ENCODE measurements around the gene KCNMB2. TPM values are rescaled to one million over a fixed set of nuclear protein-coding genes. Genes with fewer than 3 reads are reported as not detected.

Gene KCNMB2
- total RNA-seq, 1 experiment from 2014 or later: not detected

- in situ Hi-C loops (cut with HindIII; ENCODE audit: low sequenced_read_pairs): no loop called here
These were observed 235.3 kb downstream of the KCNMB2 start for GRCh38 chr3:178771511-178771910.

DNA sequence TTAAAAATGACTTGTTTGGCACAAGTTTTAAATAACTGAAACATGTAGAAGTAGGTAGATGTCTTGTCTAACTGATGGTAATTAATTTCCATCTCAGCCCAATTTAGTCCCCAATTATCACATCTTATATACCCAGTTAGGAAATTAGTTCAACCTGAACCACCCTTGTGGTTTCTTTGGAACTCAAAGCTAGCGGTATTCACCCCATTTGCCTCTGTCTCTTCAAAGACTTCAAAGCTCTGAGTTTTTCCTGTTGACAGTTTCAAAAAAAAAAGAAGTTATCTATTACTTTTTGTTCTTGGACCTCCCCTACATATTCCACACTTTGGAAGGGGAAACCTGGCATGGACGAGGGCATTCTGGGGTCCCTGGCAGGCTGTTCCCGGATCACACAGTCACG lies 236.5 kb downstream of the KCNMB2 start:
- in situ Hi-C loops (cut with HindIII; ENCODE audit: low sequenced_read_pairs): no loop called here
- no peak for DNase-seq (ENCODE audit: low spot score)

More at GRCh38 chr3:178771511-178771910, 235.3 kb downstream of the KCNMB2 start:
- no peak for DNase-seq (ENCODE audit: low spot score)

- in situ Hi-C loops (cut with HindIII; ENCODE audit: low sequenced_read_pairs): no loop called here
- no peak for DNase-seq (ENCODE audit: low spot score)
These were observed 237.1 kb downstream of the KCNMB2 start for GRCh38 chr3:178773358-178773757.

DNA sequence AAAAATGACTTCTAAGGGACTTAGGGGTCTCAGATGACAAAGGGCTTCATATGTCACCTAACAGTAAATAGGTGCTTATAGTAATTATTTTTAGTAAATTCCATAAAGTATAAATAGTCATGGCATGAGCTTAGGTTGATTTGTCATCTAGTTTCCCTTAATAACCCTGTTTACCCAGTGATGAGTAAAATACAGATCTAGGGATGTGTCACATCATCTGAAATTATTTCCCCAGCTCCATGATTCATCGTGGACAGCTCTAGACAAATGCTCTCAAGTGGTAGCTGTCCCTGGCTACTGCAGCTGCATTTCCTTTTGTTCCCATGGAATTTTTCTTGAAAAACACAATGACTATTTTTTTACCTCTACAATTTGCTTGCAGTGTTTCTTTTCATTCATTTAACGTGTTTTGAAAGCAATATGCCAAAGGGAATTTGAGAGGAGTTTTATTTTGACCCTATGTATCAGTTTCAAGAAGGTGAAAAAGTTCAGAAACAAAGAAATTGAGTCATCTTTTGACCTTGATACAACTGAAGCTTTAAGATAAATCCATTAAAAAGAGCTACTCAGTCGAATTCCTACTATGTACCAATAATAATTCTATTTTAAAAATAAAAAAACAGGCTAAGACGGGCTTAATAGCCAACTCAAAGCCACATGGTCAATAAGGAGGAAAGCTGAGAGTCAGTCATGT lies 241.6 kb downstream of the KCNMB2 start:
- no peak for DNase-seq (ENCODE audit: low spot score)
- in situ Hi-C loops (cut with HindIII; ENCODE audit: low sequenced_read_pairs): no loop called here

DNA sequence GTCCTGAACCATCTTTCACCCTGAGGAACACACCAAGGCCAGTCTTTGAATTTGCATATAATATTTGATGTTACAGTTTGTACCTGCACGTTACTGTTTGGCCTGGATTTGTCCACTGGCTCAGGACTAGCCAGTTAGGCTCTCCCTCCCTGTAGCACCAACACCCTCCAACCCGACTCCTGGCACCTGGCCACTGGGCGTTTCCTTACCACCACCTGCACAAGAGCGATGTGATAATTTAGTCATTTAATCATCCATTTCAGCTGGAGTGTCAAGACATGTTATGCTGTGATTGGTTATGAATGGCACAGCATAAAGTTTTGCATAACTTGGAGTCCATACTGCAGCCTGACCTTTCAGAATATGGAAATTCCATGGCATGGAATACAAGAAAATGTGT lies 242.4 kb downstream of the KCNMB2 start:
- in situ Hi-C loops (cut with HindIII; ENCODE audit: low sequenced_read_pairs): no loop called here
- no peak for DNase-seq (ENCODE audit: low spot score)

GRCh38 chr3:178785961-178786360 lies 249.7 kb downstream of the KCNMB2 start:
- no peak for DNase-seq (ENCODE audit: low spot score)
- in situ Hi-C loops (cut with HindIII; ENCODE audit: low sequenced_read_pairs): no loop called here

DNA sequence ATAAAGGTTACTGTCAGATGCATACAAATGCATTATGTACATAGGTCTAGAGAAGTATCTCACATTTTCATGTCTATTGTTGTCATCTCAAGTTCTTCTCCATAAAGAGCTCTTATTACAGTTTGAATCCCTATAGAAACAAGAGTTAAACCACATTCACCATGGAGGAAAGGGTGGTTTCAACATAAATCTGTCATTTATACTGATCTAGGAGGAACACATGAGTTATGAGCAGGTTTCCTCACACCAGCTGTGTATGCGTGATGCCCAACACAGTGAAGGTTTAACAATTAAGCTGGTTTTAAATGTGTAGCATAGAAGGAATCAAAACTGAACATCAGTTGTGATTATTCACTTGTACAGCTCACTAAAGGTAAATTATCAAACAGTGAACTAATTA lies 251.7 kb downstream of the KCNMB2 start:
- DNase-seq (ENCODE audit: low spot score): no peak
- in situ Hi-C loops (cut with HindIII; ENCODE audit: low sequenced_read_pairs): no loop called here

- no peak for DNase-seq (ENCODE audit: low spot score)
- in situ Hi-C loops (cut with HindIII; ENCODE audit: low sequenced_read_pairs): no loop called here
These were observed 258.5 kb downstream of the KCNMB2 start for GRCh38 chr3:178794711-178795110.

GRCh38 chr3:178795349-178795748 lies 259.1 kb downstream of the KCNMB2 start:
- no peak for DNase-seq (ENCODE audit: low spot score)
- in situ Hi-C loops (cut with HindIII; ENCODE audit: low sequenced_read_pairs): no loop called here

GRCh38 chr3:178802259-178802658 lies 266.0 kb downstream of the KCNMB2 start:
- in situ Hi-C loops (cut with HindIII; ENCODE audit: low sequenced_read_pairs): no loop called here
- DNase-seq (ENCODE audit: low spot score): no peak

DNA sequence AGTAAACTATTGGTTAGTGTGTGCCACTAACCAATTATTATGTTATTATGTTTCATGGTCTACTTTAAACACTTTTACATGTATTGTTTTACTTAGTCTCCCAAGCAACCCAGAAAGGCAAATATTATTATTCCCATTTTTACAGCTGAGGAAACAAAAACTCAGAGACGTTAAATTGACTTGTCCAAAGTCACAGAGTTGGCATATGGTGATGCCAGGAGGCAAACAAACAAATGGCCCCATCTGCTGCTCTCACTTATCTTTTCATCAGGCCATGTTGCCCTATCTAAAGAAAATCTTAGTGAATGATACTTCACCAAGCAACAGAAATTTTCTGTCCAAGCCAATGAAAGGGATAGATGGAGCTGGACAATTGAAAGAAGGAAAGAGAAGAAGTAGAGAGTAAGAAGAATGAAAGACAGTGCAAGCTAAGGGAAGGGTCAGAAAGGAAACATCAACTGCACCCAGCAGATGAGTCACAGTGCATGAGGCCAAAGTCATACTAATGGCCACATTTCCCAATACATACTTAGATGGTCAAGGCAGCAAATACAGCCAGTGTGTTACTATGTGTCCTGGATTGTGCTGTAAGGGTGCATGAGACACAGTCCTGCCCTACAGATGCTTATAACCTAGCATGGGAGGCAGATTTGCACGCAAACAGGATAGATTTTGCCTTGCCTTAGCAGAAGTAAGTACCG lies 266.9 kb downstream of the KCNMB2 start:
- no peak for DNase-seq (ENCODE audit: low spot score)
- in situ Hi-C loops (cut with HindIII; ENCODE audit: low sequenced_read_pairs): no loop called here

DNA sequence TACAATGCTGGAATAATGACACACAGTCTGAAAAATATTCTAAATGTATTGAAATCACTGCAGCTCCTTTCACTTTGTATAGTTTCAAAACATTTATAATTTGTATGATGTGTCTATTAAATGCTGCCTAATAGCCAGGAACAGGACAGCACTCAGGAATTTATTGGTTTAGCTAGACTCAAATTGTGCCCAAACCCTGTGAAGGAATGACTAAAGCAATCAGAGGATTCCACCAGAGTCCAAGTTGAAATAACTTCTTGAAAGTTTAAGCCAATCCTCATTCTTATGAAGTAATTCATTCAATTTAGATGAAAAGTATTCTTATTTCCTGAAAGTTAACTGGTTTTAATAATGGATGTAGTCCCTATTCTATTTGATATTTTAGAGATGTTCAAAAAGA lies 268.4 kb downstream of the KCNMB2 start:
- in situ Hi-C loops (cut with HindIII; ENCODE audit: low sequenced_read_pairs): no loop called here
- DNase-seq (ENCODE audit: low spot score): no peak

DNA sequence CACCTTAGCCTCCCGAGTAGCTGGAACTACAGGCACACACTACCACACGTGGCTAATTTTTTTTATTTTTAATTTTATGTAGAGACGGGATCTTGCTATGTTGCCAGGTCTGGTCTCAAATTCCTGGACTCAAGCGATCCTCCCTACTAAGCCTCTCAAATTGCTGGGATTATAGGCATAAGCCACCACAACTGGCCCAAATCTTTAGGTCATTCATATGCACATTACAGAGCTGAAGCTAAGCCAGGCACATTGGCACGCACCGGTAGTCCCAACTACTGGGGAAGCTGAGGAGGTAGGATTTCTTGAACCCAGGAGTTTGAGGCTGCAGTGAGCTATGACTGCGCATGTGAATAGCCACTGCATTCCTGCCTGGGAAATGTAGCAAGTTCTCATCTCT lies 269.5 kb downstream of the KCNMB2 start:
- DNase-seq (ENCODE audit: low spot score): no peak
- in situ Hi-C loops (cut with HindIII; ENCODE audit: low sequenced_read_pairs): no loop called here

GRCh38 chr3:178806651-178807050 lies 270.4 kb downstream of the KCNMB2 start:
- in situ Hi-C loops (cut with HindIII; ENCODE audit: low sequenced_read_pairs): no loop called here
- no peak for DNase-seq (ENCODE audit: low spot score)

- in situ Hi-C loops (cut with HindIII; ENCODE audit: low sequenced_read_pairs): no loop called here
- DNase-seq (ENCODE audit: low spot score): no peak
These were observed 271.5 kb downstream of the KCNMB2 start for GRCh38 chr3:178807694-178808093.

GRCh38 chr3:178808748-178809147 lies 272.5 kb downstream of the KCNMB2 start:
- in situ Hi-C loops (cut with HindIII; ENCODE audit: low sequenced_read_pairs): no loop called here
- no peak for DNase-seq (ENCODE audit: low spot score)

- no peak for DNase-seq (ENCODE audit: low spot score)
- in situ Hi-C loops (cut with HindIII; ENCODE audit: low sequenced_read_pairs): no loop called here
These were observed 273.9 kb downstream of the KCNMB2 start for GRCh38 chr3:178810181-178810580.

GRCh38 chr3:178822722-178823121 lies 286.5 kb downstream of the KCNMB2 start:
- in situ Hi-C loops (cut with HindIII; ENCODE audit: low sequenced_read_pairs): no loop called here
- DNase-seq (ENCODE audit: low spot score): no peak

DNA sequence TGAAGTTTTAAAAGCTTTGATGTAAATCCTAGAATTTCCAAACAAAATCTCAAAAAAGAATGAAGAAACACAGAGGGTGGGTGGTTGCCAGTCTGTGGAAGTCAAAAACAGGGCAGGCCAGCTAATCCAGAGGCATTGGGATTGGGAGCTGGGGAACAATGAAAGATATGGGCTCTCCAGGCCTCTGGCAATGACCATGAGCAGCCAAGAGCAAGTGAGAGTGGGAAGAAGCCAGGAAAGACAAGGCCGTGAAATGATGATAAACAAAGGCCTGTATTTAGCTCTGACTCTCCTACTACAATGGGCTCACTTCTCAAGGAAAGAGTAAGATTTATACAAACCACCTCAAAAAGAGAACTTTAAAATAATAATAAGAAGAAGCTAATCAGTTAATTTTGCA lies 286.9 kb downstream of the KCNMB2 start:
- in situ Hi-C loops (cut with HindIII; ENCODE audit: low sequenced_read_pairs): no loop called here
- no peak for DNase-seq (ENCODE audit: low spot score)

- no peak for DNase-seq (ENCODE audit: low spot score)
- in situ Hi-C loops (cut with HindIII; ENCODE audit: low sequenced_read_pairs): no loop called here
These were observed 287.5 kb downstream of the KCNMB2 start for GRCh38 chr3:178823591-178824246.

Data from G401 (cell line).